GM12878 (cell line): ENCODE measurements around the gene TET2.

ENCODE experiments used
- JUND ChIP-seq: IDR thresholded peaks from 2 replicates; pipeline ENCODE4 v1.6.1; 2012; ENCODE audit warnings: low read depth, mild to moderate bottlenecking, low read length, improper control_type of control experiment, moderate library complexity
- KLF5 ChIP-seq: fragments of 450-650 bp; IDR thresholded peaks from 2 replicates; pipeline ENCODE4 v1.6.1; 2014; ENCODE audit warnings: mild to moderate bottlenecking; ENCODE audit not compliant: partially characterized antibody
- TCF7 ChIP-seq: IDR thresholded peaks from 2 replicates; pipeline ENCODE4 v1.6.1; 2014; ENCODE audit warnings: antibody characterized with exemption, borderline replicate concordance

DNA sequence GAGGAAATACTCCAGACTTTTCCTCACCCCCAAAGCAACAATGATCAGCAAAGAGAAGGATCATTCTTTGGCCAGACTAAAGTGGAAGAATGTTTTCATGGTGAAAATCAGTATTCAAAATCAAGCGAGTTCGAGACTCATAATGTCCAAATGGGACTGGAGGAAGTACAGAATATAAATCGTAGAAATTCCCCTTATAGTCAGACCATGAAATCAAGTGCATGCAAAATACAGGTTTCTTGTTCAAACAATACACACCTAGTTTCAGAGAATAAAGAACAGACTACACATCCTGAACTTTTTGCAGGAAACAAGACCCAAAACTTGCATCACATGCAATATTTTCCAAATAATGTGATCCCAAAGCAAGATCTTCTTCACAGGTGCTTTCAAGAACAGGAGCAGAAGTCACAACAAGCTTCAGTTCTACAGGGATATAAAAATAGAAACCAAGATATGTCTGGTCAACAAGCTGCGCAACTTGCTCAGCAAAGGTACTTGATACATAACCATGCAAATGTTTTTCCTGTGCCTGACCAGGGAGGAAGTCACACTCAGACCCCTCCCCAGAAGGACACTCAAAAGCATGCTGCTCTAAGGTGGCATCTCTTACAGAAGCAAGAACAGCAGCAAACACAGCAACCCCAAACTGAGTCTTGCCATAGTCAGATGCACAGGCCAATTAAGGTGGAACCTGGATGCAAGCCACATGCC, 89.7 kb downstream of the TET2 start:
- no peak for TF ChIP-seq JUND
- TF ChIP-seq TCF7, result no peak
- TF ChIP-seq KLF5, result no peak
